PC-9 (cell line): ENCODE measurements around the gene MKX.

Source experiments
- EZH2 ChIP-seq: fragments of 200-600 bp; sonication (generic); IDR thresholded peaks from 2 replicates; pipeline ENCODE4 v1.8.0; 2017; ENCODE audit warnings: antibody characterized with exemption, low read depth
- TF ChIP-seq, protein P1 (sequence below): fragments of 200-600 bp; sonication (generic); conservative IDR thresholded peaks from 2 replicates; pipeline ENCODE4 v1.6.1; 2017; ENCODE audit warnings: mixed run types, antibody characterized with exemption, mild to moderate bottlenecking, moderate library complexity

DNA sequence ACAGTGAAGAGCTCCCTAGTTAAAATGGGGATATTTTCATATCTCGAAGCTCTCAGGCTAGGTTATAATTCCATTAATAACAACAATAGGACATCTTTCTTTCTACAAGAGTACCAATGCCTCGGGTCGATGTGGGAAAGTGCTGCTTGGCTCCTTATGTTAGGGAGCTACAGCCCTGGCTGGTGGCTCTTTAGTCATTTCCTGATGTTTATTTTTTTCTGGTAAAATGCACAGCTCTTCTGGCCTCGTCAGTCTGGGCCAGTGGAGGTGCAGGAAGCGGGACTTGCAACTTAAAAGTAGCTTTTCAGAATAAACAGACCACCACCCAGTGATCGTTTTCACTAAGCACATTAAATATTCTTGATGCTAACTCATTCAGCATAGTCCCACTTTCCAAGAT lies 58.3 kb downstream of the MKX start:
- TF ChIP-seq, protein P1, sequence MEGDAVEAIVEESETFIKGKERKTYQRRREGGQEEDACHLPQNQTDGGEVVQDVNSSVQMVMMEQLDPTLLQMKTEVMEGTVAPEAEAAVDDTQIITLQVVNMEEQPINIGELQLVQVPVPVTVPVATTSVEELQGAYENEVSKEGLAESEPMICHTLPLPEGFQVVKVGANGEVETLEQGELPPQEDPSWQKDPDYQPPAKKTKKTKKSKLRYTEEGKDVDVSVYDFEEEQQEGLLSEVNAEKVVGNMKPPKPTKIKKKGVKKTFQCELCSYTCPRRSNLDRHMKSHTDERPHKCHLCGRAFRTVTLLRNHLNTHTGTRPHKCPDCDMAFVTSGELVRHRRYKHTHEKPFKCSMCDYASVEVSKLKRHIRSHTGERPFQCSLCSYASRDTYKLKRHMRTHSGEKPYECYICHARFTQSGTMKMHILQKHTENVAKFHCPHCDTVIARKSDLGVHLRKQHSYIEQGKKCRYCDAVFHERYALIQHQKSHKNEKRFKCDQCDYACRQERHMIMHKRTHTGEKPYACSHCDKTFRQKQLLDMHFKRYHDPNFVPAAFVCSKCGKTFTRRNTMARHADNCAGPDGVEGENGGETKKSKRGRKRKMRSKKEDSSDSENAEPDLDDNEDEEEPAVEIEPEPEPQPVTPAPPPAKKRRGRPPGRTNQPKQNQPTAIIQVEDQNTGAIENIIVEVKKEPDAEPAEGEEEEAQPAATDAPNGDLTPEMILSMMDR, result no peak
- no peak for TF ChIP-seq EZH2
